ENCODE results near the gene RBM28. TPM values are rescaled to one million over a fixed set of nuclear protein-coding genes. Genes with fewer than 3 reads are reported as not detected.

Gene RBM28
- total RNA-seq, 1 donor from 2014 or later, result 31.7 TPM

Other genes with a start within 250 kb of the RBM28 start
- 2.7 TPM for gene LEP, start 102.6 kb downstream of the RBM28 start, total RNA-seq
- 2.7 TPM for gene PRRT4, start 17.8 kb upstream of the RBM28 start, total RNA-seq
- gene IMPDH1, start 66.1 kb upstream of the RBM28 start, total RNA-seq, result 25.5 TPM
- 5.9 TPM for gene HILPDA, start 112.0 kb upstream of the RBM28 start, total RNA-seq
- 17.1 TPM for gene METTL2B, start 132.8 kb upstream of the RBM28 start, total RNA-seq